Measurements from ENCODE around the gene SERF2.
"Not testable (repeated sequence)": the region's sequence is repeated elsewhere in the genome, so short reads cannot be mapped to it uniquely, and the experiment has no call there.

Gene SERF2

DNA sequence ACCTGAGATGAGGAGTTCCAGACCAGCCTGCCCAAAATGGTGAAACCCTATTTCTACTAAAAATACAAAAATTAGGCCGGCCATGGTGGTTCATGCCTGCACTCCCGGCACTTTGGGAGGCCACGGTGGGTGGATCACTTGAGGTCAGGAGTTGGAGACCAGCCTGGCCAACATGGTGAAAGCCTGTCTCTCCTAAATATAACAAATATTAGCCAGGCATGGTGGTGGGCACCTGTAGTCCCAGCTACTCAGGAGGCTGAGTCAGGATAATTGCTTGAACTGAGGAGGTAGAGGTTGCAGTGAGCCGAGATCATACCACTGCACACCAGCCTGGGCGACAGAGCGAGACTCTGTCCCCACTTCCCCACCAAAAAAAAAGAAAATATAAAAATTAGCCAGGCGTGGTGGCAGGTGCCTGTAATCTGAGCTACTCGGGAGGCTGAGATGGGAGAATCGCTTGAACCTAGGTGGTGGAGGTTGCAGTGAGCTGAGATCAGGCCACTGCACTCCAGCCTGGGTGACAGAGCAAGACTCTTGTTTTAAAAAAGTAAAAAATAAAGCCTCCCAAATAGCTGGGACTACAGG, 38.7 kb downstream of the SERF2 start:
- DNase-seq (ENCODE audit: low spot score) = not testable (repeated sequence)

GRCh38 chr15:43831519-43832052, 39.5 kb downstream of the SERF2 start:
- DNase-seq (ENCODE audit: low spot score) = not testable (repeated sequence)

DNA sequence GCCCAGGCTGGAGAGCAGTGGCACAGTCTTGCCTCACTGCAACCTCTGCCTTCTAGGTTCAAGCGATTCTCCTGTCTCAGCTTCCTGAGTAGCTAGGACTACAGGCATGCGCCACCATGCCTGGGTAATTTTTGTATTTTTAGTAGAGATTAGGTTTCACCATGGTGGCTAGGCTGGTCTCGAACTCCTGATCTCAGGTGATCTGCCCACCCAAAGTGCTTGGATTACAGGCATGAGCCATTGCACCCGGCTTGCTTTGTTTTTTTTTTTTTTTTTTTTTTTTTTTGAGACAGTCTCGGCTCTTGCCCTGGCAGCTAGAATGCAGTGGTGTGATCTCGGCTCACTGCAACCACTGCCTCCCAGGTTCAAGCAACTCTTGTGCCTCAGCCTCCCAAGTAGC, 40.4 kb downstream of the SERF2 start:
- DNase-seq (ENCODE audit: low spot score) = not testable (repeated sequence)

- no peak for DNase-seq (ENCODE audit: low spot score)
Measured at GRCh38 chr15:43845421-43845820, 53.3 kb downstream of the SERF2 start.
